AG09319 (cell line): Measurements from ENCODE around the gene RNF14.

ENCODE experiments used
- DNase-seq: peaks from one replicate; pipeline ENCODE4 v3.0.0-alpha.2; 2010; ENCODE audit warnings: low read depth; ENCODE audit errors: extremely low read depth
- CTCF ChIP-seq: IDR thresholded peaks from 2 replicates; pipeline ENCODE4 v1.5.1; 2011; ENCODE audit warnings: low read depth, mild to moderate bottlenecking, inconsistent platforms, low read length, moderate library complexity

RNF14 gene

DNA sequence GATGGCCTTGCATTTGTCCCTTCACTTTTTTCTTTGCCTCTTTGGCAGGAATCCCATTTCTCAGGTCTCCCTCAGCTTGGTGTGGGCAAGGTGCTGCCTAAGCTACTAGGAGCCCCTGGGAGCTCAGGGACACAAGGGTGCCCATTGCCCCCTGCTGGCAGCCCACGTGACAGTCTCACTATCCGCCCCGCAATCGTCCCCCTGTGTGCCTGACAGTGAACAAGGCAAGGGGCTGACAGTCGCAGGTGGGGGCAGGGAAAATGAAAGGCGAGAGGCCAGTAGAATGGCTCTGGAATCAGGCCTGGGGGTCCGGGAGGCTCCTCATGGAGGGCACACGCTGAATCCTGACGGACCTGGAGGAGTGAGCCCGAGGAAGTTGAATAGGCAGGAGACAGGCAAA lies 8.9 kb upstream of the RNF14 start:
- no peak for DNase-seq

DNA sequence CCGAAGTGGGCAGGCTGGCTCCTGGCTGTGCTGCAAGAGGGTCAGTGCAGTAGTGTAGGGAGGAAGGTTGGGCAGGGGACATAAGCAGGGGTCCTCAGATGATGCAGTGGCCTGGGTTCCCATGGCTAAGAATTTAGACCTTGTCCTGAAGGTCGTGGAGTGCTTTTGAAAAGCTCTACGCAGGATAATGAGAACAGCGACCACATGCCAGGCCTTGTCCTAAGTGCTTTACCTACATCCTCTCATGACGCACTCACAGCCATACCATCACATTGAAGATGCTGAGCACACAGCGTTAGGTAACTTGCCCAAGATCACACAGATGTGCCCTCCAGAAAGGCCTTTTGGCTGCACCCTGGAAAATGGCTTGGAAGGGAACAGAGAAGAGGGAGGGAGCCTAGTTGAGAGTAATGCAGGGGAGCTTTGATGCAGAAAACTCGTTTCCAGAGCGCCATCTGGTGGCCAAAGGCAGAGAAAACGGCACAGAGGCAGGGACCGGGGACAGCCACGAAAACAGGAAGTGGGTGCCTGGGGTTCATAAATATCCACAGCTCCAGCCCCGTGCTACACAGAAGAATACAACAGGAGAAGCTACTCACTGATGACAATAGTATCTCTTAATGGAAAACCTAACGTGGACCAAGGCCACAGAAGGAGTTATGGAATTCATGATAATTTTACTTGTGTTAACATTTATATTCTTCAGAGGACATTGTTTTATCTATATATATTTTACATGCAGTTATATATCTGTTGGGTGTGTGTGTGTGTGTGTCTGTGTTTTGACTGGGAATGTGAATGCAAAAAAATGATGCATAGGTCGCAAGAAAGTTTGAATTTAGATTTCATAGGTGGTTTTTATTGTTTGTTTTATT lies 8.2 kb upstream of the RNF14 start:
- peak; percentile 89 for TF ChIP-seq CTCF
- DNase-seq, result peak; percentile 54

More for the DNA sequence above, 8.9 kb upstream of the RNF14 start:
- peak; percentile 37 for TF ChIP-seq CTCF

DNA sequence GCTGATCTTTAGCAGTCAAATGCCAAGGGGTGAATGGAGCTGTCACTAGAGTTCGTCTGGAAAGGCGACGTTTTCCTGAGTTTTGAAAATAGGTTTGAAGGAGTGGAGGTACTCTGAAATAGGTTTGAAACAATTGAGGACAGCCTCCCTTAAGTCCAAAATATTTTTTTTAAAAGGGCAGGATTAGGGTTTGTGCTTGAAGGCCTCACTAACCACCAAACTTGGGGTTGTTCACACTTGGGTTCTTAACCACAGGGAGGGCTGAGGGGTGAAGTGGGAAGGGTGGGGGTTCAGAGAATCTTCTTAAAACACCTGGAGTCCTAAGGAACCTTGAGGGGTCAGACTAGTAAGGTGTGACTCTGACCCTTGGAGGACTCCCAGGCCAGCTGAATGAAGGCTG lies 7.4 kb upstream of the RNF14 start:
- no peak for DNase-seq
- no peak for TF ChIP-seq CTCF

- no peak for TF ChIP-seq CTCF
- no peak for DNase-seq
Observed at GRCh38 chr5:141963701-141964100, 5.2 kb upstream of the RNF14 start.

- no peak for TF ChIP-seq CTCF
- no peak for DNase-seq
Observed at GRCh38 chr5:141965071-141965470, 3.8 kb upstream of the RNF14 start.

DNA sequence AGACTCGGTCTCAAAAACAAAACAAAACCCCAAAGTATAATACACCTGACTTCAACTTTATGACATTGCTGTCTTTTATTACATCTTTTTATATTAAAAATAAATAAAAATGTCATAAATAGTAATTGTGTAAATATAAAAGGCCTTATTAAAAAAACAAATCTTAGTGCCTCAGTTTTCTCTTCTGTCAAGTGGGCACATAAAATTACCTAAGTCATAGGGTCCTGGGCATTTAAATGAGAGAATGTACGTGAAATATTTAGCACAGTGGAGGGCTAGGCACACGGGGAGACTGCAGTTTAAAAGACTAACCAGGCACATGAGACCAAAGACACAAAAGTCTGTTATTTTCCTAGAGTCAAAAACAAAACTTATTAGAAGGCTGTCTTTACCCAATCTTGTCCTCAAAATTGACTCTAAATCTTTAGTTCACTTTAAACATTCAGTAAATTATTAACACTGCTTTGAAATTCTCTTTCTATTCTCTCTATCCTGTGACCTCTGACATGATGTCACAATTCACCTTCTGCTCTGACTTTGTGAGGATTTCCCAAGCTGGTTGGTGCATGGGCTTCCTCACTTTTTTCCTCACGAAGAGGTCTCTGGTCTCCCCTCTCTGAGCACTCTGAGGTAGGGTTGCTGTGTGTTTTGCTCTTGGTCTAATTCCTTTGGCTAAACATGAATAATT lies 2.5 kb upstream of the RNF14 start:
- DNase-seq, result no peak
- no peak for TF ChIP-seq CTCF

GRCh38 chr5:141966963-141967333 lies 2.0 kb upstream of the RNF14 start:
- TF ChIP-seq CTCF, result no peak
- no peak for DNase-seq
